Peyer's patch (tissue), 4 donors: ENCODE measurements around the gene PSORS1C2.

Experiments used
- CTCF ChIP-seq, 6 experiments: fragments of 450-650 bp in 4 of 6; fragments of 200-600 bp in 2 of 6; sonication (generic) in 1 of 6; IDR thresholded peaks; one replicate each; pipeline ENCODE4 v1.5.1; 2017 to 2019; ENCODE audit warnings: antibody characterized with exemption in 6 of 6, mild to moderate bottlenecking in 3 of 6, moderate library complexity in 1 of 6
- POLR2A ChIP-seq, 2 donors: fragments of 450-650 bp; IDR thresholded peaks; one replicate each; pipeline ENCODE4 v1.5.1; 2017; ENCODE audit warnings: antibody characterized with exemption in 2 of 2, mild to moderate bottlenecking in 2 of 2, moderate library complexity in 2 of 2

GRCh38 chr6:31173406-31173805 lies 34.5 kb upstream of the PSORS1C2 start:
- TF ChIP-seq POLR2A (IDR thresholded peaks at IDR 0.05) (no peak), CTCF (IDR thresholded peaks at IDR 0.05) (no peak)
